Measurements from ENCODE around the gene CNKSR1.

The CNKSR1 gene

GRCh38 chr1:26234644-26235370 is 57.5 kb downstream of the CNKSR1 start:
- DNase-seq, result no peak

GRCh38 chr1:26237230-26237966 is 60.1 kb downstream of the CNKSR1 start:
- no peak for DNase-seq
